NCI-H1930 (cell line): Measurements from ENCODE around the gene RAB23.

Experiments
- DNase-seq, 2 experiments: peaks; one replicate each; lab custom pipeline; 2025; lab: John Stamatoyannopoulos, UW

Gene RAB23

DNA sequence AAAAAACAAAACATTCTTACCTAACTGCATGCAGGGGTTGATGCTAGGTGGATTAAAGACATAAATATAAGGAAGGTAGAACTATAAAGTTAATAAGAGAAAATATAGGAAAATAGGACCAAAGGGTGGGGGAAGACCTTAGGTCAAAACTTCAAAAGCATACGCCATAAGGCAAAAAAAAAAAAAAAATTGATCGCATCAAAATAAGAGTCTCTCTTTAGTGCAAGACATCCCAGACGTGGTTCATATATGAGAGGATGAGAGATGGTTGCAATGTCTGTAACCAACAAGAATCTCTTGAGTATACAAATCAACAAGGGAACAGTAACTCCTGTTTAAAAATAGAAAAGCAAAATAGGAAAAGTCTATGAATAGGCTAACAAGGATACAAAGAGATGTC, 41.5 kb downstream of the RAB23 start:
- no peak for DNase-seq

DNA sequence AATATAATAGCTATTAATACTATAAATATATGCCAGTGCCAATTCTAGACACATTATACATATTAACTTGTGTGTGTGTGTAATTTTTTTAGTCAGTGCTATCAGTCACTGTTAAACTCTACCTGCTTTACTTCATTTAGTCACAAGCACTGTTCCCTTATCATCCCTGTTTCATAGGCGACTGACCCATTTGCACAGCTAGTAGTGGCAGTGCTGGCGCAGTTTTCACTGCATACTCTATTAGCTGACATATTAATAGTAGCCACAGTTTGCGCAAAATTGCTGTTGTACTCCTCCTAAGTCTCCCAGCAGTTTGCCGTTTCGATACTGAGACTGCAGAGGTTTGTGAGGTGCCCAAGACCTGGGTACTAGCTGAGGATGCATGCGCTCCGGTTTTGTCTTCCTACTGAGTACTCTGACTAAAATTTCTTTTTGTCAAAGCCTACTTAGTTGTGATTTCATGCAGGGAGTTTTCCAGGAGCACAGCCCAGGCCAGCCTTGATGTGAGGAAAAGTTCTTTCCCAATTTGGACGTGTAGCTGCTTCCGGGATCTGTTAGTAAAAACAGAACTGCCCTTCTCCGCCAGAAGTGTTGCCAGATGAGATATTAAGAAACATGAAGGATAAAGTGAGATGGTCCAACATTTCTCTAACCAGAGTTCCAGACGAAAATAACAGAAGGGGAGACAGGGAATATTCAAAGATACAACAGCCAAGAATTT, 44.4 kb downstream of the RAB23 start:
- no peak for DNase-seq

DNA sequence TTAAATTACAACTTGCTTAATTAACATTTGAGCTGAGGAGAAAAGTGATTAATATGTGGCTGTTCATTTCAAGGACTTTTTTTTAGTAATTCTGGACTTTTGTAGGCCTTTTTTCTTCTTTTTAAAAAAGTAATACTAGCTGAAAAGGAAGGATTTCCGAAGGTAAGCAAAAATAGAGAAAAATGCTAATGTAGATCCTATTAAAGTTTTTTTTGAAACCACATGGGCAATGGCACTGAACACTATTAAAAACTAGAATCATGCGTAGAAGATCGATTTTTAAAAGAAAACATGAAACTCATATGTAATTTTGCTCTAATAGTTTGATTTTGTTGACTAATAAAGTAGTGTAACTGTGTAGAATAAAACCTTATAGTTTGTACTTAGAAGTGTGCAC, 47.6 kb downstream of the RAB23 start:
- DNase-seq, result no peak

DNA sequence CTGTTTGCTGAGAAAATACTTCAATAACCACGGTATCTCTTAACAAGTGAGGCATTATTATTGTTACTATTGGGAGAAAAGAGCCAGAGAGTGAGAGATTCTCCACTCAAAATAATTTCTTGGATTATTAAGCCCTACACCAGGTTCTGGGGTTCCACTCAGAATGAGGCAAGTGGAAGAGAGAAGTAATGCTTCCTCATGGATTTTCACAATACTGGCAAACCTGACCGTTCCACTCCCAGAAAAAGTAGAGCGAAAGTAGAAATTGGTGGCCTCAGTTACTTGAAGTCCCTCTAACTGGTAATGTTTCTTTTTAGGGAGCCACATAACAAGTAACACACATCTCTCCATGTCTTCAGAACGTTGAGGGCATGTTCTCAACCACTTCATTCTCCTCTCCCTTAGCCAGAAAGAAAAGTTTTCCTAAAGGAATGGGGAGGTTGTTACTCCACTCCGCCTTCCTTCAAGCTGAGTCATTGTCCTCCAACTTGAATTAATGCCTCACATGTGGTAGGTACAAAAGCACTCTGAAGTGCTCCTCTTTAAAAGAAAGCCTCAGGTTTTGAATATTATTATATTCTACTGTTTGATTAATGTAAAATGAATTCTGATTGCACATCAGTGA, 48.1 kb downstream of the RAB23 start:
- DNase-seq, result no peak

DNA sequence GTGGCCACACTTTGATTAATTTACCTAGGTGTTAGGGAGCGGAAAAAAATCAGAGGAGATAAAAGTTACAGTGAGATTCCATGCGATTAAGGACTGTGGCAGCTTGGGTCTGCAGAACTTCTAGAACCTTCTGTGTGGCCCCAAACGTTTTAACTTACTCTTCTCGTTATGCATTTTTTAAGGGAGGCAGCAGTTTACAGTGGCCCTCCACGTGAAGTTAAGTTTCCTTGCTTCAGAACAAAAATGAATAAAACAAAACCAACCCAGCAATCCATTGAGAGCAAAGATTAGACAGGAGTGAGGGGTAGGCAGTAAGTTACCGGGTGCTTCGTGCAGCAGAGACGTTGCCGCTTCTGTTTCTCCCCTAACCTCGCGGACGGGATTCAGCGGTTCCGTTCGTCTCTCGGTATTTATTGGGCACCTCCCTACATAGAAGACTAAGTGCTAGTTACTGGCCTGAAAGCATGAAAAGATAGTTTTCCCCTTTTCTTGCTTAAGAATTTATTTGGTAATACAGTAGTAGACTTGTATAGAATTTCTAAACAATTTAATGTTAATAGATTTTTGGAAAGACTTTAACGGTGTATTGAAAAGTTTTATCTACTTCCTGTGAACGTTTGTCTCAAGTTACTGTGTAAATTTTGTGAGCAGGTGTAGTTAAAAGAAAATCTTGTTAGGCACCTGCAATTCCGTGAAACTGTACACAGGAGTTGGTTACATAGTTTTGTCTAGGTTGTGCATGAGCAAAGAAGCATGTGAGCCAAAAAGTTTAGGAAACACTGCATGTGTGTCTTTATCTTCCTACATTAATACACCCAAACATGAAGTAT, 48.8 kb downstream of the RAB23 start:
- DNase-seq, result no peak

DNA sequence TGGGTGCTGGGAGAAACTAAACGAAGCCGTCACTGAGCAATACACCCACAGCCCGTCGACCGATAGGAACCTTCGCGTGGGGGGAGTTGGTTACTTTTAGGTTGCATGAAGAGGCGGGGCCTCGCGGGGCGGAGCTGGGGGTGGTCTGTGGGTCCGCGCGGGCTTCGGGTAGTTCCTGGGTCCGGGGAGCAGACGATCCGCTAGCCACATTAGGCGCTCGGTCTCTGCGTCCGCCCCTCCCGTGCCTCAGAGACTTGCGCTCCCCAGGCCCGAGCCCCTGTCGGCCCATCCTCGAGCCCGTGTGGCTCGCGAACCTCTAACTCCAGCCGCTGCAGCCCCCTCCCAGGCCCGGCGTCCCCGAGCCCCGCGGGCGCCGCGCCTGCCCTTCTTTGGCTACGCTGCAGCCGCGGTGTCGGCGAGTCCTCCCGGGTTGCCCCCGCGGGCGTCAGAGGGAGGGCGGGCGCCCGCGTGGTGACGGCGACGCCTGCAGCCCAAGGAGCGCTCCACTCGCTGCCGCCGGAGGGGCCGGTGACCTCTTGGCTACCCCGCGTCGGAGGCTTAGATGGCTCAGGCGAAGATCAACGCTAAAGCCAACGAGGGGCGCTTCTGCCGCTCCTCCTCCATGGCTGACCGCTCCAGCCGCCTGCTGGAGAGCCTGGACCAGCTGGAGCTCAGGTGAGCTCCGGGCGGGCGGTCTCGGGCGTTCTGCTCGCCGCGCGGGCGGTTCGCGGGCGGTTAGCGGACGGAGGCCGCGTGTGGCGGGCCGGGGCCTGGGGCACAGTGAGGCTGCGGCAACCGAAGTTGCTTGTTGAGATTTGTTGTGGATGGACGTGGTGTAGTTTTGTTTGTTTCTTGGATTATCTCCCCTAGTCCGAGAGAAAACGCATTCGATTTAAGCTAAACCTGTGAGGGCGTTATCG, 49.7 kb downstream of the RAB23 start, which contains the start of gene BAG2:
Gene BAG2 (plus strand): TSS at position 191 of the 920 bp plus-strand sequence. CDS start 372 bp downstream, at position 563.
- DNase-seq, result peak; percentile 63 to 71

DNA sequence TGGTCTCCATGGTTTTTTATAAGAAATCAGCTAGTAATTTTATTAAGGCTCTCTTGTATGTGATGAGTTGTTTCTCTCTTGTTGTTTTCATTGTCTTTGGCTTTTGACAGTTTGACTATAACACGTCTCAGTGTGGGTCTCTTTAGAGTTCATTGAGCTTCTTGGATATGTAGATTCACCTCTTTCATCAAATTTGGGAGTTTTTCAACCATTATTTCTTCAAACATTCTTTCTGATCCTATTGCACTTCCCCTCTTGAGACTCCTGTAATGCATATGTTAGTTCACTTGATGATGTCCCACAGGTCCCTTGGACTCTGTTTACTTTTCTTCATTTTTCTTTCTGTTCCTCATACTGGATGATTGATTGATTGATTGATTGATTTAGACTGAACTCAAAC, 57.0 kb downstream of the RAB23 start:
- DNase-seq, result no peak

DNA sequence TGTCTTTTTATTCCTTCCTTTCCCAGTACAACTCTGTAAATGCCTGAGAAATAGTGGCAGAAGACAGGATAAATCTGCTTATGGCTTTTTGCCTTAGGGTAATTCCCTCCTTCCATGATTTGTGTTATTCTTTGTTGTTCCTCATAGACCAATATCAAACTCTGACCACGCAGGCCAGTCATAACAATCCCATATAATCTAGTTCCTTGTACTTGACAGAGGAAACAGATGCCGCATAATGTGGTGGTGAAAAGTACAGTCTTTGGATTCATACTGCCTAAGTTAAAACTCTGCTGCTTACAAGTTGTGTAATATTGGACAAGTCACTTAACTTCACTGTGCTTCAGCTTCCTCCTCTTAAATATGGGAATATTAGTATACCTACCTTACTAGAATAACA, 58.2 kb downstream of the RAB23 start:
- DNase-seq, result no peak

DNA sequence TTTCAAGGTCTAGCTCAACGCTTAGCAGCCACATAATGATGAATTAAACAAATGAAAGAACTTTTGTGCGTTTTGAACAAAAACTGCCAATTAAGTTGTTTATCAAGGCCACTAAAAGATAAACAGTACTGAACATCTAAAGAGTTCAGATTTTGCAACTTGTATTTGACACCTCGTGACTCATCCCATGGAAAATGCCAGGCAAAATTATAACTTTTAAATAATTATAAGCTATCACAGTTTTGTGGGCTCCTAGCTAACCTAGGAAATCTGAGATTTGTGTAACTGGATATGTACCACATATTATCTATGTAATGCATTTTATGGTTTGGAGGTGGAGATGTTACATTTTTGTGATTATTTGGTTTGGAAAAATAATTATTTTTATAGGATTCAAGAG, 59.6 kb downstream of the RAB23 start:
- DNase-seq, result no peak

DNA sequence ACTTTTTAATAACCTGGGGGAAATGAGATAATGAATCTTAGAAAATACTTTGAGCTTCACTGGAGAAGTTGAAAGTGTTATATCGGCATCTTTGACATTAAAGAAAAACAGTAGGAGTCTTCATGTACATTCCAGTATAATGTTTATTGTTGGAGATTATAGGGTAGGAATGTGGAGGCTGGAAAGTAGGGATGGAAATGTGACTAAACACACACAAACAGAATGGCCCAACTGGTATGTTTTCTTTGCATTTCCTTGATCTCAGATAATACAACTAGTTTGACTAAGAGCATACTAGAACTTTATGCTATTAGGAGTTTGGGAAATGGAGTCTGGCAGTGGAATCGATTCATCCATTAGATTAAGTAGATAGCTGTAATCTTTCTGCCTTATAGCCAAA, 60.1 kb downstream of the RAB23 start:
- no peak for DNase-seq

DNA sequence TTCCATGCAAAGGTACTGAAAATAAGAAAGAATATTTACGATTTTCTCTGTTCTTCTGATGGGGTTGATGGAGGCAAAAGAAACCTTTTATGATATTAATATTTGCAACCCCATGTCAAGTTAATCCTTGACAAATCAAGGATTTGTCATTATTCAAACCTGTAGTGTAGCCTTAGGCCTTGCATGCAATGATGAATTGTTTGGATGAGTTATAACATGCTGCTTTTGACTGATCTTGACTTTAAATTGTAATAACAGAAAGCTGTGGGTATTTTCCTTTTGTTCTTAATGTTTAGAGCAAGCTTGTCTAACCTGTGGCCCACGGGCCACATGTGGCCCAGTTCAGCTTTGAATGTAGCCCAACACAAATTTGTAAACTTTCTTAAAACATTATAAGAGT, 63.0 kb downstream of the RAB23 start:
- DNase-seq, result no peak

DNA sequence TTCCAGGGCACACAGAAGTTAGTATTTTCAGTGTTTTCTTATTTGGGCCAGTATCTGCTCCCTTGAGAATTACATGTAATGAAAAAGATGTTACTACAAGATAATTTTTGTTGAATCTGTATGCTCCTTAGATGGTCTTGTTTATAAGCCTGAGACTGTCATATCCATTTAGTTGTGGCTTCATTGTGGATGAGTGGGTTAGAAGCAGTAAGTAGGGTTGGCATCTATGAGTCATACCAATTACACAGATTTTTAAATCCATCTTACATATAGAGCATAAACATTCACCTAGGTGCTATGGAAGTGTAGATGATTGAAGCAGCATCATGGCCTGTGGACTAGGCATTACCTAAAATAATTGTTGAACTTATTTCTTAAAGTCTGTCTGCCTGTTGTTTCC, 63.4 kb downstream of the RAB23 start:
- DNase-seq, result no peak

DNA sequence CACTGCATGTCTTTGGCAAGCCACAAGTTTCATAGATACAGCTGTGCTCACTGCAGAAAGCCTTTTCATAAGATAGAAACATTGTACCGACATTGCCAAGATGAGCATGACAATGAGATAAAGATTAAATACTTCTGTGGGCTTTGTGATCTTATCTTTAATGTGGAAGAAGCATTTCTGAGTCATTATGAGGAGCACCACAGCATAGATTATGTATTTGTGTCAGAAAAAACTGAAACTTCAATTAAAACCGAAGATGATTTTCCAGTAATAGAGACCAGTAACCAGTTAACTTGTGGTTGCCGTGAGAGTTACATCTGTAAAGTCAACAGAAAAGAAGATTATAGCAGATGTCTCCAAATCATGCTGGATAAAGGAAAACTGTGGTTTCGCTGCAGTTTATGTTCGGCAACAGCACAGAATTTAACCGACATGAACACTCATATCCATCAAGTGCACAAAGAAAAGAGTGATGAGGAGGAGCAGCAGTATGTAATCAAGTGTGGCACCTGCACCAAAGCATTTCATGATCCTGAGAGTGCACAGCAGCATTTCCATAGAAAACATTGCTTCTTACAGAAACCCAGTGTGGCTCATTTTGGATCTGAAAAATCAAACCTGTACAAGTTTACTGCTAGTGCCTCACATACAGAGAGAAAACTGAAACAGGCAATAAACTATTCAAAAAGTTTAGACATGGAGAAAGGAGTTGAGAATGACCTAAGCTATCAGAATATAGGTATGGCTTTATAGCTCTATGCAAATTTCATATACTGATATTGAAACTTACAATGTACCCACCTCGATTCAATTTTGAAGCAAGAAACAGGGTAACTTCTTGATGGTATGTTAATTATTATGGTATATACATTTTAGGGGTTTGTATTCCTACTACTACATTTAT, 73.9 kb downstream of the RAB23 start:
- DNase-seq, result no peak

DNA sequence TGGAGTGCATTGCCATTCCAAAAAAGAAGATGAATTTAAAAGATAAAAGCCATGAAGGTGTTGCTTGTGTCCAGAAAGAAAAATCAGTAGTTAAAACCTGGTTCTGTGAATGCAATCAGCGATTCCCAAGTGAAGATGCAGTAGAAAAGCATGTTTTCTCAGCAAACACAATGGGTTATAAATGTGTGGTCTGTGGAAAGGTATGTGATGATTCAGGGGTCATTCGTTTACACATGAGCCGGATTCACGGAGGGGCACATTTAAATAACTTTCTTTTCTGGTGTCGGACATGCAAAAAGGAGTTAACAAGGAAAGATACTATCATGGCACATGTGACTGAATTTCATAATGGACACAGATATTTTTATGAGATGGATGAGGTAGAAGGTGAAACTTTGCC, 74.7 kb downstream of the RAB23 start:
- no peak for DNase-seq

DNA sequence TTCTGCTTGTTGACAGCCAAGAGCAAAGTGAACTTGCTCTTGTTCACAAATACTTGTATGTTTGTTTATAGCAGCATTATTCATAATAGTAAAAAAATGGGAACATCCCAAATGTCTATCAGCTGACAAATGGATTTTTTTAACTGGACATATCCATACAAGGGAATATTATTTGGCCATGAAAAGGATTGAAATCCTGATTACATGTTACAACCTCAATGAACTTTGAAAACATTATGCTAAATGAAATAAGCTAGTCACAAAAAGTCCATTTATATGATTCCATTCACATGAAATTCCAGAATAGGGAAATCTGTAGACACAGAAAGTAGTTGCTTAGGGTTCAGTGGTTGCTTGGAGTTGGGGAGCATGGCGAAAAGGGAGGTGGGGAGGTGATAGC, 78.4 kb downstream of the RAB23 start:
- no peak for DNase-seq

DNA sequence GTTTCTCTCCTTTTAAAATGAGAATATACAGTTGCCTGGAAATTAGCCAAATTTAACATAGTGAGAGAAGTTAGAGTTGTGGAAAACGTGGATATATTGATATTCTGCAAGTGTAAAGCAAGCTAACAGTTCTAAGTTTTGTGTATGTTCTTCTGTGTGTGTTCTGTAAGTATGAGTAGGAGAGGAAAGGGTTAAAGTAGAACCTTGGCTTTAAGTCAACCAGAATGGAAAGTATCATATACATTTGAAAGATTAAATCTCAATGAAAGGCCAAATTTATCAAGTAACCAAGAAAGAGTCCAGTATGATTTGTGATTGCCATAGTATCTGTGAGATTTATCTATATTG, 80.0 kb downstream of the RAB23 start:
- DNase-seq, result no peak

DNA sequence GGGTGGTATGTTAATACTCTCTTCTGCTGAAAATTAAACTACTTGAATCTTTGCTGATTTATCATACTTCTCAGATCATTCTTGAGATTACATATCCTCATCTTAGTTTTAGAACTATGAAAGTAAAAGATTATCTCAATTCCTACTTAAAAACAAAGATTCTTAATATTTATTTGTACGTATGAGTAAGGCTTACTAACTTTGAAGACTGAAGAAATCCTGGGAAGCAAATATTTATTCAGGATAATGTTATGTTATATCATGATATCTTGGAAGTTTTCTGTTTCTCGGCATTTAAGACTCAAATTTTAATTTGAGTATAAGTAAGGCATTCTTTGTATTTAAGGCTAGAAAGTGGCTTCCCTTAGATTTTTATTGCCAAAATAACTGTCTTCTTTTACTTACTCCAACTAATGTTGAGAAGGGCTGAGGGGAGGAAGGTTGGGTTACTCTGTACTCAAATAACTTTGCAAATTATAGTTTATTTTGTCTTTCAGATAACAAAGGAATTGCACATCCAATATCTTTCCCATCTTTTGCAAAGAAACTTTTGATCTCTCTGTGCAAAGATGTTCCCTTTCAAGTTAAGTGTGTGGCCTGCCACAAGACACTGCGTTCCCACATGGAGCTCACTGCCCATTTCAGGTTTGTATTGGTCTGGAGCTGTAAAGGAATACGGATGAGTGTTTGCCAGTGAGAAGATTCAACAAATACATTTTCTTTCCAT, 80.5 kb downstream of the RAB23 start:
- DNase-seq, result no peak

DNA sequence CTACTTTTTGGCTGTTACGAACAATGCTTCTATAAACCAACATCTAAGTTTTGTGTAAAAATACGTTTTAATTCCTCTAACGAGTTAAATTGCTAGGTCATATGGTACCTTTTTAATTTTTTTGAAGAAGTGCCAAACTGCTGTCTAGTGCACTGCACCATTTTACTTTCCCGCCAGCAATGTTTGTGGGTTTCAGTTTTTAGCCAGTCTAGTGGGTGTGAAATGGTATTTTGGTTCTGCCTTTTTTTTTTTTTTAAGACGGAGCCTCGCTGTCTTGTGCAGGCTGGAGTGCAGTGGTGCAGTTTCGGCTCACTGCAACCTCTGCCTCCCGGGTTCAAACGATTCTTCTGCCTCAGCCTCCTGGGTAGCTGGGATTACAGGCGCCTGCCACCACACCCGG, 84.1 kb downstream of the RAB23 start:
- DNase-seq, result no peak

DNA sequence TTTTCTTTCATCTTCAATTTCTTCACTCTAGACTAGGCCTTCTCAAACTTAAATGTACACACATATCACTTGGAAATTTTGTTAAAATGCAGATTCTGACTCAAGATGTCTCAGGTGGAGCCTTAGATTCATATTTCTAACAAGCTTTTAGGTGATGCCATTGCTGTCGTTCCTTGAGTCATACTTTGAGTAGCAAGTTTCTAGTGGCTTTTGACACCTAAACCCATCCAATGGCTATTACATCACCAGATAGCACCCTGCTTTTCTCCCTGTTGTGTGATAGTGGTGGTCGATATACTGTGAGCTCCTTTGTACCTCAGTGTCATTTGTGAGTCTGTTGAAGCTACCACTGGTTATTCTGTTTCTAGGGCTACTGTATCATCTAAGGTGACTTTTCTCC, 84.8 kb downstream of the RAB23 start:
- DNase-seq, result no peak
